ENCODE measurements around the gene TMEM121.
"Not testable (repeated sequence)": the region's sequence is repeated elsewhere in the genome, so short reads cannot be mapped to it uniquely, and the experiment has no call there.

The TMEM121 gene

GRCh38 chr14:105528586-105529318 is 2.4 kb downstream of the TMEM121 start:
- peak; percentile 32 for DNase-seq (ENCODE audit: low read depth, low spot score)

DNA sequence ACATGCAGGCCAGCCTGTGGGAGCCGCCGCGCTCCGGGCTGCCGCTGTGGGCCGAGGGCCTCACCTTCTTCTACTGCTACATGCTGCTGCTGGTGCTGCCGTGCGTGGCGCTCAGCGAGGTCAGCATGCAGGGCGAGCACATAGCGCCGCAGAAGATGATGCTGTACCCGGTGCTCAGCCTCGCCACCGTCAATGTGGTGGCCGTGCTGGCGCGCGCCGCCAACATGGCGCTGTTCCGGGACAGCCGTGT is 2.9 kb downstream of the TMEM121 start:
- DNase-seq (ENCODE audit: low read depth, low spot score), result no peak

DNA sequence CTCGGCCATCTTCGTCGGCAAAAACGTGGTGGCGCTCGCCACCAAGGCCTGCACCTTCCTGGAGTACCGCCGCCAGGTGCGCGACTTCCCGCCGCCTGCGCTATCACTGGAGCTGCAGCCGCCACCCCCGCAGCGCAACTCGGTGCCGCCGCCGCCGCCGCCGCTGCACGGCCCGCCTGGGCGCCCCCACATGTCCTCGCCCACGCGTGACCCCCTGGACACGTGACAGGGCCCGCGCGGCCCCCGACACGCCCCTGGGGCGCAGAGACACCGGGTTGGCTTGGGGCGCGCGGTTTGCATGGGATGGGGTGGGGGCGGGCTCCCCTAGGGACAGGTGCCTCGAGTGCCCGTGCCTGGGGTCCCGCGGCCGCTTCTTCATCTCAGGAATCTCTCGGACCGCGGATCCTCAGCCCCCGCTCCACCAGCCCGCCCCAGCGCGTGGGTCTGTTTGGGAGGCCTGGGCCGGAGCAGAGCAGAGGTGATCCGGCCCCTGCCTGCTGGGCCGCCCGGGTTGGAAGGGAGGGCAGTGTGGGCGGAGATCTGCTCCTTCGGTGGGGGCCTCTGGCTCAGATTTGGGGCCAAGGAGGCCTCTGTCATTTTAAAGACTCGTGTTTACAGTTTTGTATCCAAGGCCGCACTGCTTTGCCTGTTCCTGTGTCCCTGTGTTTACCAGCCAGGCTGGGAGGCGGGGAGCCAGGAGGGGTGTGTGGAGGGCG is 3.3 kb downstream of the TMEM121 start:
- no peak for DNase-seq (ENCODE audit: low read depth, low spot score)

DNA sequence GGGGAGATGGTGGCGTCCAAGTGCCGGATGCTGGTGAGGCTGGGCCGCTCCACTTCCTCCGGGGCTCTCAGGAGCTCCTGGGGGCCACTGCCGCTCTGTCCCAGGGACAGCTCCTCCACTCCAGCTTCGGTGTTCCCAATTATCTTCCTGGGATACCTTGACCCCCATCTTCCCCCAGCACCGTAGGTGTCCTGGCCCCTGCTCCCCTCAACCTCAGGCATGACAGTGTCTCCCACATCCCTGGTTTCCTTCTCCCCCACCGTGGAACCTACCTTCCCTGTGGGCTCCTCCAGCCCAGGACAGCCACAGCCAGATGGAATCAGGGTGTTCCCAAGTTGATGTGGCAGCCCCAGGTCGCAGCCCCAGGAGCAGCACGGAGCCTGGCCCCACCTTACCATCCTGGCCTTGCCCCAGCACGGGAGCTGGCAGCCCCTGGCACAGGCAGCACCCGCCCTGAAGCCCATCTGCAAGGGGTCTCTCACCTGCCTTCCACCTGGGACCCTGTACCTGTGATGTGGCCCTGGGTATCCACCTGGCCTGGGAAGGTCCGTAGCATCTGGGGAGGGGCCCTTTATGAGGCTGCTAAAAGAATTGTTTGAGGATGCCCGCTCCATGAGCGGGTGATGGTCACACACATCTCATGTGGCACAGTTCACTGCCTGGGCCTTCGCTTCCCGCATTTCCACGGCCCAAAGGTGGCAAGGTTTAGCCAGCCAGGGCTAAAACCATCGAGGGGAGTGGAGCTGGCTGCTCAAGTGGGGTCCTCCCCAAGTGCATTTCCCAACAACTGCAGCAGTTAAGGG is 4.1 kb downstream of the TMEM121 start:
- DNase-seq (ENCODE audit: low read depth, low spot score), result no peak

DNA sequence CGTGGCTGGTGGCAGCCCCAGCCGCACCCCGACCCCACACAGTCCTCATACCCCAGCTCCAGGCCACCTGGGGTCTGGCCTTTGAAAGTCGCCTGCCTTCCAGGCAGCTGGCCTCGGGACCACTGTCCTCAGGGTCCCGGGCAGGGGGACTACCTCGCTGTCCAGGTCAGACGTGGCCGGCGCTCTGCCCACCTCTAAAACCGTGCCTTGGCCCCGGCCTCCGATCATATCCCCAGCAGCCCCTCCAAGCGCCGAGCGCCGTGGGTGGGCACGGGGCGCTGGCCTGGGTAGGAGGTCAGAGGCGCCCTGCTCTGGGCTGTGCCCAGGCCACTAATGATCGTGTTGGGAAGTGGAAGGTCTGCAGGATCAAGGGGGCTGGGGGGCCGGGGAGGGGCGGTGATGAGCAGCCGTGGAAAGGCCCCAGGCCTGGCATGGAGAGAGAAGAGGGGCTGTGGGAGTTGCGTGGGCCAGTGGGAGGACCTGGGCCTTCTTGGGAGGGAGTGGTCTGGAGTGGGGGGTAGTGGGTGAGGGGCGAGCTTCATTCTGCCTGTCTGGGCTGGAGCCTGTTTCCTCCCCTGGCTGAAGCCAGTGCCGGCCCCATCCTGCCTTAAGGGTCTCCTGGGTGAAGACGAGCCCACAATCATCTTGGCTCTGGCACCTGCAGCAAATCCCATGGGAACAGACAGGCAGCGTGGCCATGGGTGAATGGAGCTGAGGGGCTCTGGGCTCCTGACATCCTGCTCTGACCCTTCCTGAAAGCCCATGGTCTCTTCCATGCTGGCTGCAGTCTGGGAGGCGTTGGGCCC is 4.9 kb downstream of the TMEM121 start:
- DNase-seq (ENCODE audit: low read depth, low spot score), result no peak

DNA sequence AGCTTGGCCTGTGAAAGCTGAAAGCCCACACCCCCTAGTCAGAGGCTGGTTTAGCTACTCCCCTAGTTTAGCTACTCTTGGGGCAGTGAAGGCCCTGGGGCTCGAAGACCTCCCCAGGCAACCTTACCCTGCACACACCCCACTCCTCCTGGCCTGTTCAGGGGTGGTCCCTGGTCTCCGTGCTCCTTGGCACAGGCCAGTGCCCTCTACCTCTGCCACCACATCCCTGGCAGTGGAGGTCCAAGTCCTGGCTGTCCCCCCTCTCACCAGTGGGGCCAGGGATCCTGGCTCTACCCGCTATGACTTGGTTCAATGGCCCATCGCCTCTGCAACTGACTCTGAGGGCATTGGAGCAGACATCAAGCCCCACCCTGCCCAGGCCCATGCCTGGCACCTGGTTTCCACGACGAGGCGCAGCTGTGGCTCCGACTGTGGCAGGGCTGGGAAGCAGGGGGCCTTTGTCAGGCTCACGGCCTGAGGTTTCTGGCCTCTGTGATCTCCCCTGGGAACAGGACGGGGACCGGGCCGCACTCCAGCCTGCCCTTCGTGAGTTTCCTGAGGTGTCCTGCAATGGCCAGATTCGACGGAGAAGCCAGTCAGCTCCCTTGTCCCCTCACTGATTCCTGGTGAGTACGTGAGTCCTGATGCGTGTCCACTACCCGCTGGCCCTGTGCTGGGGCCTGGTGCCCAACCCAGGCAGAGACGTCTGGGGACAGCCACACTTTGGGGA is 5.7 kb downstream of the TMEM121 start:
- no peak for DNase-seq (ENCODE audit: low read depth, low spot score)

GRCh38 chr14:105532735-105533141 is 6.4 kb downstream of the TMEM121 start:
- no peak for DNase-seq (ENCODE audit: low read depth, low spot score)

- DNase-seq (ENCODE audit: low read depth, low spot score), result no peak
These were observed 7.0 kb downstream of the TMEM121 start for GRCh38 chr14:105533391-105533790.

GRCh38 chr14:105533811-105534498 is 7.6 kb downstream of the TMEM121 start:
- no peak for DNase-seq (ENCODE audit: low read depth, low spot score)

DNA sequence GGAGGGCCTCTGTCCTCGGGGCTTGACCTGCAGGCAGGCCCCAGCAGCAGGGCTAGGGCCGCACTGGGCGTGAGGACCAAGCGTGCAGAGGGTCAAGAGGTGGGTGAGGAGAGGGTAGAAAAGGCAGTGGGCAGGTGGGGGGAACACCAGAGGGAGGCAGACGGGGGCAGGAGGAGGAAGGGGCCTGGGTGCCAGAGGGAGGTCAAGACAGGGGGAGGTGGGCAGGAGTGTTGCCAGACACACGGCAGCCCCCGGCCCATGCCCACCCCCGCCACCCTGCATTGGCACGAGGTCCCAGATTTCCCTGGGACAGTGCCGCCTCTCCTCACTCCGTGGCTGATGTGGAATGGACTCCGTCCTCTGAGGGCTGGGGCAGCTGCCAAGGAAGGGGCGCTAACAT is 8.2 kb downstream of the TMEM121 start:
- no peak for DNase-seq (ENCODE audit: low read depth, low spot score)

GRCh38 chr14:105536051-105536450 is 9.7 kb downstream of the TMEM121 start:
- DNase-seq (ENCODE audit: low read depth, low spot score), result no peak

DNA sequence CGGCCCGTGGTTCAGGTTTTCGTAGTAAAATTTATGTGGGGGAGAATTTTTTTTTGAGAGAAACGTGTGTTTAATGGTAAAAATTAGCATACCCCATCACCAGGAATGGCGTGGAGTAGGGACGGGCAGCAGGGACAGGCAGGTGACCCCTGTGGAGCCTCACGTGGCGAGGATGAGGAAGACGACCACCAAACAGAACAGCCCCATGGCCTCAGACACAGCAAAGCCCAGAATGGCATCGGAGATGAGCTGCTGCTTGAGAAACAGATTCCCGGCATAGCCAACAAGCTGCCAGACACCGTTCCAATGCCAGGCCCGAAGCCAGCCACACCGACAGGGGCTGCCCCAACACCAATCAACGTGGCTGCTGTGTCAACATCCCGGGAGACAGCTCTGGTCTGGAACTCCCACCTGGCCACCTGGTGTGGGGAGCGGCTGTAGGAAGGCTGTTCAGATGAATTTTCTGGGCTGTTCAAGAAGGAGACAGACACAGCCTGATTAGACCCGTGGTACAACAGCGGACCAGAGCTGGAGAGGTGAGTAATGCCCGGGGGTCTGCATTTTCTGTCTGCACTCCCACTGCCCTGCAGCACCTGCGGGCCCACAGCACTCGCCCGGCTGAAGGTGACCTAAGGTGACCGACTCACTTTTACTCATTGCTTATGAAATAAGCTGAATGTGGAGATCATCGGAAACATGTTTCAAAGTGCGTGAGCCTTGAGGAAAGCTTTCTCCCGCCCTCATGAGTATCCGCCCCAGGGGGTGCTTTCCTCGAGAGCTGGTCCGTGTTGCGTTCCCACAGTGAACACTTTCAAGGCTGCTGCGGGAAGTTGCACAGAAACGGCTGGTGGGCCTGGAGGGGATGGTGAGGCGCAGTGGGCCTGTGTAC is 10.6 kb downstream of the TMEM121 start:
- DNase-seq (ENCODE audit: low read depth, low spot score), result no peak

- peak; percentile 49 for DNase-seq (ENCODE audit: low read depth, low spot score)
These were observed 11.4 kb downstream of the TMEM121 start for GRCh38 chr14:105537580-105538474.

DNA sequence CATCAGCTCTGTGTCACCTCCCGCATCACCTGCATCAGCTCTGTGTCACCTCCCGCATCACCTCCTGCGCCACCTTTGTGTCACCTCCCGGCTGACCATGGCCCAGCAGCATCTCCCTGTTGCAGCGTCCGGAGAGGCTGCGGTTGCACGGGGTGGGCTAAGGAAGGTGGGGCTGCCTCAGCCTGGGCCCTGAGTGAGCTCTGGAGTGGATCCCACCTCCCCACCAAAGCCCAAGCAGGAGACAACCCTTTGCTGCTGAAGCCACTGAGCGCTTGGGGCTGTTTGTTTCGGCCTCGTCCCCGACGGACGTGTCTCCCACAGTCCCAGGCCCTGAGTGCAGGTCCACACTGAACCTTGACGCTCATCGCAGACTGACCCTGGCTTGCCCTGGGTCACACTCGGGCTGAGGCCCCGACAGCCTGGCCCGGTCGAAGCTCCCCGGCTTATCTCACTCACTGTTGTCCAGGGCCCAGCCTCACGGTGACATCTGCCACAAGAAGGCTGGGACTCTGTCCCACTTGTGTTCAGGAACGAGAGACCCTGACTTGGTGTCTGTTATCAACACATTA is 12.2 kb downstream of the TMEM121 start:
- no peak for DNase-seq (ENCODE audit: low read depth, low spot score)

GRCh38 chr14:105540811-105541210 is 14.4 kb downstream of the TMEM121 start:
- no peak for DNase-seq (ENCODE audit: low read depth, low spot score)

GRCh38 chr14:105541218-105541875 is 15.0 kb downstream of the TMEM121 start:
- no peak for DNase-seq (ENCODE audit: low read depth, low spot score)

GRCh38 chr14:105545676-105546075 is 19.3 kb downstream of the TMEM121 start:
- not testable (repeated sequence) for DNase-seq (ENCODE audit: low read depth, low spot score)

DNA sequence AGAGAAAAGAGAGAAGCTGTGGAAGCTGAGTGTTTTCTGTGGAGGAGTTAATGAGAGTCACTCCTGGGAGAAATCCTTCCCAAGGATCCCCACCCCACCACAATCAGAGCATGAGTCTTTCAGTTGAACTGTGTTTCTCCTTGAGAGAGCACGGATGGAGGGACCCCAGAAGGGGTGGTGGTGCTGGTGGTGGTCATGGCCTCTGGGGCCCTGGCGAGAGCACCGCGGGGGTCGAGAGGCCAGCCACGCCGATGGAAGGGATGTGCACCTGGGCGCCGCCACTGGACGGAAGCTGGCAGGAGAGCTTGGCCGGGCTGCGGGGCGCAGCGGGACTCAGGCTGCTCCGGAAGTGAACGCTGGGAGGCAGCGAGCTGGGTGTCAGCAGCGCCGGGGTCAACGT is 20.0 kb downstream of the TMEM121 start:
- not testable (repeated sequence) for DNase-seq (ENCODE audit: low read depth, low spot score)

All from activated naive CD8-positive, alpha-beta T cell treated with anti-CD3 and anti-CD28 coated beads, Interleukin-2, amount 50 U/mL, for 16 hours (primary cell).